Cerebellar nuclear complex (tissue), 1 donor: ENCODE data around the gene TMEM38A.
"Not testable (repeated sequence)": the region's sequence is repeated elsewhere in the genome, so short reads cannot be mapped to it uniquely, and the experiment has no call there.

Experiments used
- DNase-seq, 2 experiments: peaks; one replicate each; lab custom pipeline; 2025; lab: John Stamatoyannopoulos, UW

Gene TMEM38A

DNA sequence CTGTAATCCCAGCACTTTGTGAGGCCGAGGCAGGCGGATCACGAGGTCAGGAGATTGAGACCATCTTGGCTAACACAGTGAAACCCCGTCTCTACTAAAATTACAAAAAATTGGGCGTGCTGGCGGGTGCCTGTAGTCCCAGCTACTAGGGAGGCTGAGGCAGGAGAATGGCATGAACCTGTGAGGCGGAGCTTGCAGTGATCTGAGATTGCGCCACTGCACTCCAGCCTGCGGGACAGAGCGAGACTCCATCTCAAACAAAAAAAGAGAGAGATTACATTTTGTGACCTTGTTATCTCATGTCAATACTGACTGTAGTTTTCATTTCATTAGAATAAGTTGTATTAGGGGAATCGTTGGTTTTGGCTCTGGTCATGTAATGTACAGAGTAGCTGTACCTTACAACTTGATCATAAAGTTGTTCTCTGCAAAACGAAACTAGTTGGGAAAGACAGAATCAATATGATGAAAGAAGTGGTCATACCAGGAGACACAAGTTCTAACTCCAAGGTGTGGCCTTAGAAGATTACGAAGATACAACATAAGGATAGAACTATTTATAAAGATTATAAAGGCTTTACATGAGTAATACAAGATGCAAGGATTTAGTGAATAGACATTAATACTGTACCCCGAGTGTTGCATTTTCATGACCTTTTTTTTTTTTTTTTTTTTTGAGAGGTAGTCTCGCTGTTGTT lies 15.3 kb downstream of the TMEM38A start:
- no peak for DNase-seq

DNA sequence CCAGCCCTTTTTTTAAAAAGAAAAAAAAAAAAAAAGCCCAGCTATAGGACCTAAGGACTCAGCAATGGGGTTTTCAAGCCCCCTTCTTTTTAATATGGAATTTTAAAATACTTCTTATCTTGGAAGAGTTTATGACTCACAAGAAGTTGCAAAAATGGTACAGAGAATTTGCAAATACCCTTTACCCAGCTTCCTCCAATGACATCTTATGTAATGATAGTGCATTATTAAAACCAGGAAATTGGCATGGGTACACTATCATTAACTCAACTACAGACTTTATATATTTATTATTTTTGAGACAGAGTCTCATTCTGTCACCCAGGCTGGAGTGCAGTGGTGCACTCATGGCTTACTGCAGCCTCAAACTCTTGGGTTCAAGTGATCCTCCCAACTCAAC lies 16.1 kb downstream of the TMEM38A start:
- DNase-seq = no peak

DNA sequence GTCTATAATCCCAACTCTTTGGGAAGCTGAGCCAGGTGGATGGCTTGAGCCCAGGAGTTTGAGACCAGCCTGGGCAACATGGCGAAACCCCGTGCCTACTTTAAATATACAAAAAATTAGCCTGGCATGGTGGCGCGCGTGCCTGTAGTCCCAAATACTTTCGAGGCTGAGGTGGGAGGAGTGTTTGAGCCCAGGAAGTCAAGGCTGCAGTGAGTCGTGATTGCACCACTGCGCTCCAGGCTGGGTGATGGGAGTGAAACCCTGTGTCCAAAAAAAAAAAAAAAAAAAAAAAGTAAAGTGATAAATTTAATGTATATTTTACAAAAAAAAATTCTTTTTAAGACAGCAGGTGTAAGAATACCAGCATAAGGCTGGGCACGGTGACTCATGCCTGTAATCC lies 17.6 kb downstream of the TMEM38A start:
- no peak for DNase-seq

DNA sequence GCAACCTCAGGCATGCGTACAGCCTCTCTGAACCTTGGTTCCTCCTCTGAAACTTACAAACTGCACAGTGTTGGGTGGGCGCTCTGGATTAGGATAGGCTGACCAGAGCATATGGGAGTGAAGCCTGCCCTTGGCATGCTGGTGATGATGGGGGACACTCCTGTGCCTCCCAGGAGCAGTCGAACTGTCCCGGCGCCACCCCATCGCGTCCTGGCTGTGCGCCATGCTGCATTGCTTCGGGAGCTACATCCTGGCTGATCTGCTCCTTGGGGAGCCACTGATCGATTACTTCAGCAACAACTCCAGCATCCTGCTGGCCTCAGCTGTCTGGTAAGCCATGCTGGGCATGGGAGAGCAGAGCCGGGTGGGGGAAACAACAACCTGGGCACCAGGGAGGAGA lies 18.9 kb downstream of the TMEM38A start:
- DNase-seq = no peak

DNA sequence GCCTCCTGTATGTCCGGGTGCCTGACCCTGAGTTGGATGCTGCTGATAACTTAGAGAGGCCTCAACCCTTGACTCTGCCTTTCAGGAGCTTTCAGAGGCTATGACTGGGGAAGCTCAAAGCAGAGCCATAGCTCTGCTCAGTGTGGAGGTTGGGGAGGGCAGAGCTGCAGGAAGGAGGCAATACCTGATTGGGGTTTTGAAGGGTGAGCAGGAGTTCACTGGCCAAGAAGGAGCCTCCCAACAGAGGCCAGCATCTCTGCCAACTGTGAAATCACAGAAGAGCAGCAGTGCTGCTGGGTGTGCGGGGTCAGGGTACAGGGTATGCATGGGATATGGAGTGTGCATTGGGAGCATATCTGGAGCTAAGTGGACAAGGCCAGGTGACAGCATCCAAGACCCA lies 21.6 kb downstream of the TMEM38A start:
- DNase-seq = no peak

DNA sequence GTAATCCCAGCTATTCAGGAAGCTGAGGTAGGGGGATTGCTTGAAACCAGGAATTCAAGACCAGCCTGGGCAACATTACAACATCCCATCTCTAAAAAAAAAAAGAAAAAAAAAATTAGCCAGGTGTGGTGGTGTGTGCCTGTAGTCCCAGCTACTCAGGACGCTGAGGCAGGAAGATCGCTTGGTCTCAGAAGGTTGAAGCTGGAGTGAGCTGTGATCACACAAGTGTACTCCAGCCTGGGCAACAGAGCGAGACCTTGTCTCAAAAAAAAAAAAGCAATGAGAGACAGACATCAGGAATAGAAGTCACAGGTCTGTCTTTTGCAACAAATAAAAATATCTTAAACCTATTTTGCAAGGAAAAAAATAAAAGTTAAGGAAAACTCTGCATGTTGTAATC lies 23.3 kb downstream of the TMEM38A start:
- no peak for DNase-seq

DNA sequence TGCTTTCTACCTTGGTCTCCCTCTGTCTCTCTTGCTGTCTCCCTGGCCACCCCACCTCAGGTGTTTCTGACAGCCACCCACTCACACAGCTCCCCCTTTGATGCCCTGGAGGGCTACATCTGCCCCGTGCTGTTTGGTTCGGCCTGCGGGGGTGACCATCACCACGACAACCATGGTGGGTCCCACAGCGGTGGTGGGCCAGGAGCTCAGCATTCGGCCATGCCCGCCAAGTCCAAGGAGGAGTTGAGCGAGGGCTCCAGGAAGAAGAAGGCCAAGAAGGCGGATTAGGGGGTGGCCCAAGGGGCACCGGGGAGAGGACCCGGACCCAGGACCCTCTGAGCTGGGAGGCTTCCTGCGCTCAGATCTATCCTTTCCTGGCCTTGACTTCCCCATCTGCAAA lies 27.1 kb downstream of the TMEM38A start:
- no peak for DNase-seq

DNA sequence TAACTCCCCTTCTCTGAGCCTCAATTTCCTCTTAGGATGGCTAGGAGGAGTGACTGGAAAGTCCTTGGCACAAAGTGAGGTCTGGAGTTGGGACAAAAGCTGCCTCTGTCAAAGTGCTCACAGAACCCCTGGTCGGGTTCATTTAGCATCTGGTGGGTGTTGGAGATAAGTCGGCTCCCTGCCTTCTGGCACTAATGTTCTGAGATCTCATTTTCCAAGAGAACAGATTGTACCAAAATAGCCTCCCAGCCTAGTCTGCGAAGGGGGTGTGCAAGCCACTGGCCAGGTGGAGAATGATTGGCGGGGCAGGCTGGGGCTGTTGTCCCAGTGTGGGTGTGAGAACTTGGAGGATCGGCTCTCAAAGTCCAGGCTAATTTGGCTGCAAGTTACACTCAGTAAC lies 38.0 kb downstream of the TMEM38A start:
- no peak for DNase-seq

DNA sequence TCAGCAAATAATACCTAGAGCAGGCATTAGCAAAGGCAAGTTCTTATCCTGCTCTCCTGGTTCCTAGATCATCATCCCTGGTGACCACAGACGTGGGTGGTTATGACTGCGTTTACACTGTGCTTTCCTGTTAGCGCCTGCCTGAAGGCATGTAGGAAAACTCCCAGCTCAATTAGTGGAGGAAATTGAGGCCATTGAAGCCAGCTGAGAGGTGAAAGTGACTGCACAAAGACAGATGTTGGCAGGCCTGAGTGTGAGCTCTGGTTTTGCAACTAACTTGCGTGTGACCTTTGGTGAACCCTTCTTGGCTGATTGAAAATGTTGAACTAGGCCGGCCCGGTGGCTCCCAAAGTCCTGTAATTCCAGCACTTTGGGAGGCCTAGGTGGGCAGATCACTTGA lies 41.2 kb downstream of the TMEM38A start:
- DNase-seq = no peak

DNA sequence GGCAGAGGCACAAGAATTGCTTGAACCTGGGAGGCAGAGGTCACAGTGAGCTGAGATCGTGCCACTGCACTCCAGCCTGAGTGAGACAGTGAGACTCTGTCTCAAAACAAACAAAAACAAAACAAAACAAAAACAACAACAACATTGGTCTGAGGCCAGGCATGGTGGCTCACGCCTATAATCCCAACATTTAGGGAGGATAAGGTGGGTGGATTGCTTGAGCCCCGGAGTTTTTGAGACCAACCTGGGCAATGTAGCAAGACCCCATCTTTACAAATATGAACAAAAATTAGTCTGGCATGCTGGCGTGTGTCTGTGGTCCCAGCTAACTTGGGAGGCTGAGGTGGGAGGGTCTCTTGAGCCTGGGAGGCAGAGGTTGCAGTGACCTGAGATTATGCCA lies 42.7 kb downstream of the TMEM38A start:
- DNase-seq = no peak

DNA sequence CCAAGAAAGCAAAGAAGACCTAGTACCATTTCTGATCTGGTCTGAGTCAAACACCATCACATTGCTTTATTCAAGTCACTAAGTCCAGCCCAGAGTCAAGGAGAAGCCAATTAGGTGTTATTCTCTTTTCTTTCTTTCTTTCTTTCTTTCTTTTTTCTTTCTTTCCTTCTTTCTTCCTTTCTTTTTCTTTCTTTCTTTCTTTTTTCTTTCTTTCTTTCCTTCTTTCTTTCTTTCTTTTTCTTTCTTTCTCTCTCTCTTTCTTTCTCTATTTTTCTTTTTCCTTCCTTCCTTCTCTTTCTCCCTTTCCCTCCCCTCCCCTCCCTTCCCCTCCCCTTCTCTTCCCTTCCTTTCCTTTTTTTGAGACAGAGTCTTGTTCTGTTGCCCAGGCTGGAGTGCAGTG lies 49.9 kb downstream of the TMEM38A start:
- not testable (repeated sequence) for DNase-seq

DNA sequence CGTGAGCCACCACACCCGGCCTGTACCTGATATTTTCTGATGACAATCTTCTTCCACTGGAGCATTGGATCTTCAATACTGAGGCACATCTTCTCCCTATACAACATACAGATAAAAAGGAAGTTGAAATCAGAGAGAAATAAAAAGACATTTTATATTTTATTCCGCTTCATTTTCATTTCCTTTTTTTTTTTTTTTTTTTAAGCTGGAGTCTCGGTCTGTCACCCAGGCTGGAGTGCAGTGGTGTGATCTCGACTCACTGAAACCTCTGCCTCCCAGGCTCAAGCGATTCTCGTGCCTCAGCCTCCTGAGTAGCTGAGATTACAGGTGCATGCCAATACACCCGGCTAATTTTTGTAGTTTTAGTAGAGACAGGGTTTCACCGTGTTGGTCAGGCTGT lies 51.4 kb downstream of the TMEM38A start:
- not testable (repeated sequence) for DNase-seq

DNA sequence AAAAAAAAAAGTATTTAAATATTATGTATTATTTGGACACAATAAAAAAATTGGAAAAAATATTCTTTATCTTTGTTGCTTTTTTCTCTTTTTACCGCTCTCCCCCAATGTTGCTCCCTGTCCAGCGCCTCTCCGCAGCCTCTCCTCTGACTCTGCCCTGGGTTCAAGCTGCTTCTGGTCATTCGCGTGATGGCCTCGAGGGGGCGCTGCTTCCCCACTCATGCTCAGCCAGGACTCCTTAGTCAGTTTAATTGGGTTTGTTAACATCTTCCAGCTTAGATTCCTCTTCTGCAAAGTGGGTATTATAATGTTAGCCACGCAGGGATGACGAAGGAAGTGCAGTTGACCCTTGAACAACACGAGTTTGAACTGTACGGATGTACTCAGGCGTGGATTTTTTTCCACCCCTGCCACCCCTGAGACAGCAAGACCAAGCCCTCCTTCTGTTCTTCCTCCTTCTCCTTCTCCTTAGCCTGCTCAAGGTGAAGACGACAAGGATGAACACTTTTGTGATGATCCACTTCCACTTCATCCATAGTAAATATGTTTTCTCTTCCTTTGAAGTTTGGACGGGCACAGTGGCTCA lies 53.9 kb downstream of the TMEM38A start:
- no peak for DNase-seq

DNA sequence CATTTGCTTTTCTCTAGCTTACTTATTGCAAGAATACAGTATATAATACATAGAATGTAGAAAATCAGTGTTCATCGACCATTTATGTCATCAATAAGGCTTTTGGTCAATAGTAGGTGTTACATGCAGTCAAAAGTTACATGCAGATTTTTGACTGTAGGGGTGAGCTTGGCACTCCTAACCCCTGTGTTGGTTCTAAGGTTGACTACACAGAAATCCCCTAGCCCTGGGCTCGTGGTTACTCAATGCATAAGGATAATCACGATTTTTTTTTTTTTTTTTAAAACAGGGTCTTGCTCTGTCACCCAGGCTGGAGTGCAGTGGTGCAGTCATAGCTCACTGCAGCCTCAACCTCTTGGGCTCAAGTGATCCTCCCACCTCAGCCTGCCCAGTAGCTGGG lies 54.7 kb downstream of the TMEM38A start:
- DNase-seq = no peak

DNA sequence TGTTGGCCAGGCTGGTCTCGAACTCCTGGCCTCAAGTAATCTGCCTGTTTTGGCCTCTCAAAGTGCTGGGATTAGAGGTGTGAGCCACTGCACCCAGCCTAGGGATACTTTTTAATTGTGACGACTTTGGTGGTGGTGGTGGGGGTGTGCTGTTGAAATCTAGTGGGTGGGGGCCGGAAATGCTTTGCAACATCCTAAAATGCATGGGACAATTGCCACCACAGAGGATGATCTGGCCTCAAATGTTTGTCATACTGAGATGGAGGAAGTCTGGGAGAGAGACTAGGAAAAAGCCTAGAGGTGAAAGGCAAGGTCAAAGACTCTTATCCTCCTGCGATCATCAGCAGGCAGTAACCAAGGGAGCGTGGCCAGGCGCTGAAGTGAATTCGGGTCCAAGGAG lies 60.1 kb downstream of the TMEM38A start:
- DNase-seq = no peak

DNA sequence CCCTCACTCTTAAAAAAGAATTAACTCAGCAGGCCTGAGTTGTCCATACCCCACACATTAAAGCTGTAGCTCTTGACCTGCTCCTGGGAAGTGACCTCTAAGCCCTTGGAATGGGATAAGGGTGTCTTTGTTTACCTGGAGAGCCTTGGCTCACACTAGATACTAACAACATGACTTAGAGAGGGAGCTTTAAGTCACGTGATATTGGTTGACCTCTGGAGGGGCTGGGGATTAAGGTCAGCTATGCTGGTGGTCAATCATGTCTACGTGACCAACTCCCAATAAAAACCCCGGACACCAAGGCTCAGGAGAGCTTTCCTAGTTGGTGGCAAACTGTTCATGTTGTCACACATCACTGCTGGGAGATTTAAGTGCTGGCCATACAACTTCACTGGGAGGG lies 61.7 kb downstream of the TMEM38A start:
- no peak for DNase-seq

DNA sequence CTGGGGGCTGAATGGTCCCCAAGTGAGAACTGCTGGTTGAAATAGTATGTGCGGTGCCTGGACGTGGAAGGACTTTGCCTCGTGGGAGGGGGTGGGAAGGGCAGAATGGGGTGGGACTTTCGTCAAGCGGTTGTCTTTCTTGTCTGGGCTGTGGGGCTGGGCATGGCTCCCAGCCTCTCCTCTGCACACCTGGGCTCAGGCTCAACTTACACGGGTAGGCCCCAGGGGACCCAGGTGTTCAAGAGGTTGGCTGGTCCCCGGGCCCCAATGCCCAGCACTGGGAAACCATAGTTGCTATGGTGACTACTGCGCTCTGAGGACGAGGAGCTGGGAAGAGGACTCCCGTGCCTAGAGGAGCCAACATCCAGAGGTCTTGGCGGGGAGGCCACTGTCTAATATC lies 66.0 kb downstream of the TMEM38A start:
- DNase-seq = no peak

DNA sequence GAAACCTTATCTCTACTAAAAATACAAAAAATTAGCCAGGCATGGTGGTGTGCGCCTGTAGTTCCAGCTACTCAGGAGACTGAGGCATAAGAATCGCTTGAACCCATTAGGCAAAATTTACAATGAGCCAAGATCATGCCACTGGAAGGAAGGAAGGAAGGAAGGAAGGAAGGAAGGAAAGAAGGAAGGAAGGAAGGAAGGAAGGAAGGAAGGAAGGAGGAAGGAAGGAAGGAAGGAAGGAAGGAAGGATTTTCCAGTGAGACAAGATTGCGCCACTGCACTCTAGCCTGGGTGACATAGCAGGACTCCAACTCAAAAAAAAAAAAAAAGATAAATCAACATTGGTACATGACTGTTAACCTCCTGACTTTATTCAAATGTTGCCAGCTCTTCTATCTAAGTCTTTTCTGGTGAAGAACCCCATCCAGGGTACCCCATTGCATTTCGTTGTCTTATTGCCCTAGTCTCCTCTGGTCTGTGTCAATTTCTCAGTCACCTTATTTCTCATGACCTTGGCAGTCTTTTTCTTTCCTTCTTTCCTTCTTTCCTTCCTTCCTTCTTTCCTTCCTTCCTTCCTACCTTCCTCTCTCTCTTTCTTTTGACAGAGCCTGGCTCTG lies 74.8 kb downstream of the TMEM38A start:
- not testable (repeated sequence) for DNase-seq

DNA sequence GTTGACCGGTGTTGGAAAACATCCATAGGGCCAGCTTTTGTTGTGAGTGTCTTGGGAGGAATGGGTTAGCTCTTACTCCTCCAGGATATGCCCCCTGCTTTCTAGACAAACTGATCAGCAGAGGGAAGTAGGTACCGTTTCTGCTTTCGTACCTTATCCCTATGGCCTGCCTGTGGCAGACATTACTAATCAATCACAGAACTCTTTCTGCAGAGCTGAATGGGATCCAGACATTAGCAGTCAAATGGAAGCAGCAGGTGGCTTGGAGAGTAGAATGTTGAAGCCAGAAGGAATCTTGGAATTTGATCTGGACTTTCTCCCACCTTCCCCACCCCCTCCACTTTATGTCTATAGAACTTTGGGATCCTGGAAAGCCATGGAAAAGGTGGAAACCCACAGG lies 75.8 kb downstream of the TMEM38A start:
- DNase-seq = no peak

DNA sequence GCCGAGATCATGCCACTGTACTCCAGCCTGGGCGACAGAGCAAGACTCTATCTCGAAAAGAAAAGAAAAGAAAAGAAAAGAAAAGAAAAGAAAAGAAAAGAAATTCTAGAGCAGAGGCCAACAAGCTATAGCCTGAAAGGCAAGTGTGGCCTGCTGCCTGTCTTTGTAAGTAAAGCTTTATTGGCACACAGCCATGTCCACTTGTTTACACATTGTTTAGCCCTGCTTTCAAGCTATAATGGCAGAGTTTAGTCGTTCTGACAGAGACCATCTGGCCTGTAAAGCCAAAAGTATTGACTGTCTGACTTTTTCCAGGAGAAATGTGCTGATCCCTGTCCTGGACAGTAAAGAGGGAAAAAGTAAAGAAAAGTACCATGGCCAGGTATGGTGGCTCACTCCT lies 77.0 kb downstream of the TMEM38A start:
- DNase-seq = no peak

DNA sequence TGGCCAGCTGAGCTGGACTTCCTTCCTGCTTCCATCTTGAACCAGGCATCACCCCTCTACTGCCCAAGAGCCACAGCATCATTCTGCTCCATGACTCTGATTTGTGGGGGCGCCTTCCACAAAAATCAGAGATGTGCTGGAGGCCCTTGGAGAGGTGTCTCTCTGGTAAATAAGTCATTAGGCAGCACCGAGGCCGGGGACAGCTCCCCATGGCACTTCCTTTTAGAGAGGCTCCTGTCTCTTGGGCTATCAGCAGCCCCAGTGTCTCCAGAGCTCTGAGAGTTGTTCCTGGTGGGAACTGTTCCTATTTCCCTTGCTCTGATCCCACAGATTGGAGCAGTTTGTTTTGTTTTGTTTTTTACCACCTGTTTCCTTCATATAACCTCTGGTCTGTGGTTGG lies 78.6 kb downstream of the TMEM38A start:
- DNase-seq = no peak
